GM18951 (cell line): ENCODE measurements around the gene PEPD.

Source experiments
- POLR2A ChIP-seq: IDR thresholded peaks from 4 replicates; pipeline ENCODE4 v1.6.1; 2011; ENCODE audit warnings: mild to moderate bottlenecking; ENCODE audit not compliant: insufficient read length, insufficient read depth; ENCODE audit errors: extremely low read depth
- in situ Hi-C: fragments of 300-500 bp; cut with MboI; formaldehyde crosslinking; loops from one replicate; pipeline ENCODE4 v1.12.0; 2022; ENCODE audit warnings: low sequenced_read_pairs, mixed read lengths, inconsistent platforms; ENCODE audit not compliant: unreplicated experiment

Gene PEPD

DNA sequence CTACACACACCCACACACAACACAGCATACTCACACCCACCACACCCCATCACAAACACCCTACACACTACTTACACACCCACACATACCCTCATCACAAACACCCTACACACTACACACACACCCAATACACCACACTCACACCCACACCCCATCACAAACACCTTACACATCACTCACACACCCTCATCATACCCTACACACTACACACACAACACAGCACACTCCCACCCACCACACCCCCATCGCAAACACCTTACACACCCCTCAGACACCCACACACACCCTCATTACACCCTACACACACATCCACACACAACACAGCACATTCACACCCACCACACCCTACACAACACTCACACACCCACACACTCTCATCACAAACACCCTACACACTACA, 15.8 kb downstream of the PEPD start:
- no peak for TF ChIP-seq POLR2A
- in situ Hi-C loops: no loop called here

DNA sequence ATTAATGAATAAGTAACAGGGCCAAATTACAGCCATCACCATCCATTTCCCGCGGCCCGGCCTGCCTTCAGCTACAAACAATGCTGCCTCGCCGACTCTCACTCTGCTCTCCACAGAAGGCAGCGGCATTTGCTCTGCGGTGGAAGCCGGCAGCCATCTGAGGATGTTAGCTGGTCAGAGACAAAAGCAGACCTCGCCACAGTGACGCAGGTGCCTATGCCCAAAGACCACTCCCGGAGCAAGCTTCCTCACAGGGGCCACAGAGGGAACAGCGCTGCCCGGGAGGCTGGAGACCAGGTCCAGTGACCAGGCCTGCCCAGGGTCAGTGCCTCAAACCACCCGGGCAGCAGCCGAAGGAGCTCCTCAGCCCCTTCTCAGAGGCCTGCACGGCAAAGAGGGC, 16.4 kb downstream of the PEPD start:
- in situ Hi-C loops: no loop called here
- no peak for TF ChIP-seq POLR2A

DNA sequence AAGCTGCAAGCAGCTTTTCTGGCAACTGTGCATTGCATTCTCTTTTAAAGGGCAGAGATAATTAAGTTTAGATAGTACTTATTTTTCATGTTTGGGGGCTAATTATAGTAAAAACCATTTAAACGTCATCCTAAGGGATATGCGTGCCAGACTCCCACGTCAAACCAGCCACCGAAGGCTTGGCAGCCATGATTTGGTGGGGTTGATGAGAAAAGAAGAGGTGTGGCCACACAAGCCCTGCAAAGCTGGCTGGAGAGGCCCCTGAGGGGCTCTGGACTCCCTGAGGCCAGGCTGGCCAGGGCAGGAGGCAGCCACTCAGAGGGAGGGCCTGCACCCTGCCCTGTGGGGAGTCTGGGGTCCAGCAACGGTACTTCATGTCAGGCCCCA, 17.5 kb downstream of the PEPD start:
- in situ Hi-C loops: no loop called here
- no peak for TF ChIP-seq POLR2A

- in situ Hi-C loops: no loop called here
- no peak for TF ChIP-seq POLR2A
Observed at GRCh38 chr19:33503433-33504057, 18.0 kb downstream of the PEPD start.

GRCh38 chr19:33503030-33503429, 18.6 kb downstream of the PEPD start:
- in situ Hi-C loops: no loop called here
- TF ChIP-seq POLR2A: no peak

DNA sequence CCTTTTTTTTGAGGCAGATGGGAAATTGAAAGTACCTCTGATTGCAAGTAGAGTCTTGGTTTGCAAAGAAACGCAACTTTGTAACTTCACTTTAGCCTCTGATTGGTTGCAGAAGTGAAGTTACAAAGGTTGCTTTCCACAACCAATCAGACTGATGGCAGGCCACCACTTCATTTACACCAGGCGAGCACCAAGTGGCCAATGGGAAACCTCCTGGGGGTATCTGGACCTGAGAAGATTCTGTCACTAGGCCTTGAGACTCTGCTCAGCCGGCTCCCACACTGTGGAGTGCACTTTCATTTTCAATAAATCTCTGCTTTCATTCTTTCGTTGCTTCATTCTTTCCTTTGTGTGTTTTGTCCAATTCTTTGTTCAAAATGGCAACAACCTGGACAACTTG, 19.1 kb downstream of the PEPD start:
- no peak for TF ChIP-seq POLR2A
- in situ Hi-C loops: no loop called here

GRCh38 chr19:33501693-33502356, 19.8 kb downstream of the PEPD start:
- in situ Hi-C loops: no loop called here
- TF ChIP-seq POLR2A: no peak

DNA sequence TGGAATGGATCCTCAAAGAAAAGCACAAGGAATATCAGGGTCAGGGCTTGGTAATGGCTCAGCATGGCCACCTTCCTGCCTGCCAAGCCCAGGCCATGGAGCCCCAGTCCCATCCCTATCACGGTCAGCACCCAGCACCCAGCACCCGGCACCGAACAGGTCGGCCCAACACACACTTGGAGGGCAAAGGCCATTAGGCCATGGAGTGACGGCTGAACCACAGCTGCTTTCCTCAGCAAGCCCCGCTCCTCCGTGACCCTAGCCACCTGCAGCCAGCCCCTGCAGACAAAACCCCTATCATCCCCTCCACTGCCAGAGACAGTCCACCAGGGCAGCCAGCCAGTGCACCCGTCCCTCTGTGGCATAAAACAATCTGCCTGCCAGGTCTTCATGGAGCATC, 20.6 kb downstream of the PEPD start:
- in situ Hi-C loops: no loop called here
- TF ChIP-seq POLR2A: no peak

- TF ChIP-seq POLR2A: no peak
- in situ Hi-C loops: no loop called here
Observed at GRCh38 chr19:33500586-33500985, 21.0 kb downstream of the PEPD start.

DNA sequence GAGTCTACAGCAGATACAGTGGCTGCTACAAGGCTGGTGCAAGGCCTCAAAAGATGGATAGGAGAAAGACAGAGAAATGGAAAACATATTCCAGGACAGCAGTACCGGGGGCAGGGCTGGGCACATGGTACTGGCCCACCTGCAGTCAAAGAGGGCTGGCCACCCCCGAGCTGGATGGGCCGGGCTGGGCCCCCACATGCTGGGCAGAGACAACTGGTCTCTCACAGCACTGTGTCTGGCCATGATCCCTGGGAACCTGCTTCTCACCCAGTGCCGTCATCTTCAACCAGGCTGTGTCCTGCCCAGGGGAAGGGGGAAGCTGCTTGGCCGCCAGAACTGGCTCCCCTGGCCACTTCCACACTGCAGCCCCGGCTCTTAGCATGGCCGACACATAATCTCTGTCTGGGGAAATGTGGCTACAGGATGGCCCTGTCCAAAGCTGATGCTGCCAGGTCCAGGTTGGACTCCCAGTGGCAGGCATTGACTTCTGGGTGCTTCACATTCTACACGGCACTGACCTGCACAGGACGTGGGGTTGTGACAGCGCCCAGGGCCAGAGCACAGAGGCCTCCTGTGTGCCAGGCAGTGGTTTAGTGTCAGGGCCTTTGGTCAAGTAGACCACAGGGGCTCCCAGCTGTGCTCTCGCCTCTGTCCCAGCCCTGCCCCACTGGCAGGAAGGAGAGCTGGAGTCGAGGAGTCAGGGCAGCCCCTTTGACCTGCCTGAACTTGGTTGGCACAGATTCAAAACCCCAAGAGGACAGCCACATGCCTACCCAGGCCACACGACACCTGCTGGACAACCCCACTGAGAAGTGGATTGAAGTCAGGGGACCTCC, 21.7 kb downstream of the PEPD start:
- in situ Hi-C loops: no loop called here

DNA sequence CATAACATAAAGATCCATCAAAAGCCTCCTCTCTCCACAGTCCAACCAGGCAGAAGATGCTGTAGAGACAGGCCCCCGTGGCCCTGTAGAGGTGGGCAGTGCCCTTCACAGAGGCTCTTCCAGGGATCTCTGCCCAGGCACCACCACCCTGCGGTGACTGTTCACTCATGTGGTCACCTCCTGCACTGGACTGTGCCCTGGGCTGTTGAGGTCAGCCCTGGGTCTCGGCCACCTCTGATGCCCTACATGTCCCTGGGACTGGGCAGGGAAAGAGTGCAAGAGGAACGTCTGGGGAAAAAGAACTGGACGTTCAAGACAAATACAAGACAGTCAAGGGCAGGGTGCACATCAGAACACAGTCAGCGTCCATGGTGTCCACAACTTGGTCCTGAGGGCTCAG, 22.3 kb downstream of the PEPD start:
- no peak for TF ChIP-seq POLR2A
- in situ Hi-C loops: no loop called here

More for the DNA sequence above, 21.7 kb downstream of the PEPD start:
- TF ChIP-seq POLR2A: no peak

GRCh38 chr19:33498391-33499000, 23.1 kb downstream of the PEPD start:
- TF ChIP-seq POLR2A: no peak
- in situ Hi-C loops: no loop called here

DNA sequence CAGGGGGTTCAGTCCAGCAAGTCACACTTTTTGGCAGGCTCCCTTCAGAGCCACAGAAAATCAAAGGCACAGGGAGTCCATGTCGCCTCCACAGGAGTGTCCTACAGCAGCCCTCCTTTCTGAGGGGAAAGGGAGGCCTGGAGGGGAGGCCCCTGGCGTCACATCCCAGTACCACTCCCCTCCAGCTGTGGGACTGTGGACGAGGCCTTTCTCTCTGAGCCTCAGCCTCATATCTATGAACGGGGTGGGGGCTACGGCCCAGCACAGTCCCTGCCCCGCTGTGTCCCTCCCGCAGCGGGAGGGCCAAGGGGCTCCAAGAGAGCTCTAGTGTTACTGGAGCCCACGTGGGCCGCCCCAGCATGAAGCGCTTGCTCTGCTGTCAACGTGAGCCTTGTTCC, 23.8 kb downstream of the PEPD start:
- no peak for TF ChIP-seq POLR2A
- in situ Hi-C loops: no loop called here
